Medulla oblongata (tissue), 1 donor: ENCODE results near the gene SLC2A8.

Source experiments
- DNase-seq: peaks from one replicate; pipeline ENCODE4 v3.0.0-alpha.2; 2015; ENCODE audit errors: extremely low spot score

SLC2A8 gene

DNA sequence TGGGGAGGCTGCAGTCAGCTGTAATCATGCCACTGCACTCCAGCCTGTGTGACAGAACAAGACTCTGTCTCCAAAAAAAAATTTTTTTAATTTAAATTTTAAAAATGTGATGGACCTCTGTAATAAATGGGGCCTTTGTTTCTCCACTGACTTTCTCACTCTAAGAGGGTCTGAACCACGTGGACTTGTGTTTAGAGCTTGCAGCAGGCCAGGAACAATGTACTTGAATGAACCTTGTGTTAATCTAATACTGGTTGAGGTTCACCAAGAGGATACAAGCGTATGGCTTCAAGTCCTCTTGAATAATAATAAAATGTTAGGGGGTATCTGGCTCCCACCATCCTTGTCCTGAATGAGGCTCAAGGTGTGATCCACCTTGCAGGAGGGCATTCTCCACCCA is 14.4 kb upstream of the SLC2A8 start:
- DNase-seq, result no peak

DNA sequence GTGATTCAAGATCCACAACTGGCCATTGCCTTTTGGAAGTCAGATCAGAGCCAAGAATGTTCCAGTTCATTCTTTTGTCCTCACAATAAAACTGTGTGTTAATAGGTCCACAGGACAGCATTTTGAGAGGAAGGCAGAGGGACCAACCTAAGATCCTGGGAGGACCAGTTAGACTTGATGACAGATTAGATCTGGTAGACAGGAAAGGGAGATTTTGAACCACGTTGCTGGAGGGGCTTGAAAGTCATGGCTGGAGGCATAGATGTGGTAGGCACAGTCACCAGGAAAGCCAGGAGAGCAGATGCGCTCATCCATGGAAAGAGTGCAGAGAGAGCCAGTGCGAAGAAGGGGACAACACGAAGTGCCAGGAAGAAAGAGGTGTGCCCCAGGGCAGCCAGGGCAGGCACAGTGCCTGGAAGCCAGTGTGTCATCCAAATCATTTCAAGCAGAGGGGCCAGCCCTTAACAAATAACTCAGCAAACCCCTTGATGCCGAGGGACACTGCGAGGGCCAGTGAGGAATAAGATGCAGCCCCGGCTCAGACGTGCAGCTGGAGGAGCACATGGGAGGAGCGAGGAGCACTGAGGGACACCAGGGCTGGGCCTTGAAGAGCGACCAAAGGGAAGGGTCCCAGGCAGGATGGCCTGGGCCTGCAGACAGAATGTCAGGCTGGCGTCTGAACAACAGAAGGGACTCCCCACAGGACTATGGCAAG is 12.8 kb upstream of the SLC2A8 start:
- no peak for DNase-seq

- DNase-seq, result no peak
These were observed 12.1 kb upstream of the SLC2A8 start for GRCh38 chr9:127384901-127385300.

GRCh38 chr9:127386249-127386648 is 10.7 kb upstream of the SLC2A8 start:
- no peak for DNase-seq

DNA sequence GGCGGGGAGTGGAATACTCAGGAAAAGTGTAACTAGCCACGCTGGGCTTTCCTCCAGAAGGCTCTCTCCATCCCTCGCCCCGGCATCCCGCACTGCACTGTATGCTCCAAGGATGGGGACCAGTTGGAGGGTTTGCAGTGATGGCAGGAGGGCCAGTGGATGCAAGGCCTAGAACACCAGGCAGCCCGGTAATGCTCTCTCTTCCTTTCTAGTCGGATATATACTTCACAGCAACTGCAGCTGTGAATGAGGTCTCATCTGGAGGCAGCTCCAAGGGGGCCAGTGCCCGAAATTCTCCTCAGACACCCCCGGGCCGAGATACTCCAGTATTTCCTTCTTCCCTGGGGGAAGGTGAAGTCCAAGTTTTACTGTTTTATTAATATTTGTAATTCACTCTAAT is 10.0 kb upstream of the SLC2A8 start:
- DNase-seq, result no peak

GRCh38 chr9:127388037-127388855 is 8.7 kb upstream of the SLC2A8 start:
- DNase-seq, result peak; percentile 37

DNA sequence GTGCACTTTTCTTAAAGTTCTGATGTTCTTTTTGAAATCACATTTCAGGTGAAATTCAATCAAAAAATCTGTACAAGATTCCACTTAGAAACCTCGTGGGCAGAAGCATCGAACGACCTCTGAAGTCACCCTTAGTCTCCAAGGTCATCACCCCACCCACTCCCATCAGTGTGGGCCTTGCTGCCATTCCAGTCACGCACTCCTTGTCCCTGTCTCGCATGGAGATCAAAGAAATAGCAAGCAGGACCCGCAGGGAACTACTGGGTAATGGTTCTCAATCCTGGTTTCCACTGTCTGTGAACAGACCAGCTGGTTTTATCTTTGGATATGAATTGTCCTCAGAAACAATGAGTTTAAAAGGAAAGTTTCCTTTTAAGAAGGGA is 8.1 kb upstream of the SLC2A8 start:
- DNase-seq, result no peak

DNA sequence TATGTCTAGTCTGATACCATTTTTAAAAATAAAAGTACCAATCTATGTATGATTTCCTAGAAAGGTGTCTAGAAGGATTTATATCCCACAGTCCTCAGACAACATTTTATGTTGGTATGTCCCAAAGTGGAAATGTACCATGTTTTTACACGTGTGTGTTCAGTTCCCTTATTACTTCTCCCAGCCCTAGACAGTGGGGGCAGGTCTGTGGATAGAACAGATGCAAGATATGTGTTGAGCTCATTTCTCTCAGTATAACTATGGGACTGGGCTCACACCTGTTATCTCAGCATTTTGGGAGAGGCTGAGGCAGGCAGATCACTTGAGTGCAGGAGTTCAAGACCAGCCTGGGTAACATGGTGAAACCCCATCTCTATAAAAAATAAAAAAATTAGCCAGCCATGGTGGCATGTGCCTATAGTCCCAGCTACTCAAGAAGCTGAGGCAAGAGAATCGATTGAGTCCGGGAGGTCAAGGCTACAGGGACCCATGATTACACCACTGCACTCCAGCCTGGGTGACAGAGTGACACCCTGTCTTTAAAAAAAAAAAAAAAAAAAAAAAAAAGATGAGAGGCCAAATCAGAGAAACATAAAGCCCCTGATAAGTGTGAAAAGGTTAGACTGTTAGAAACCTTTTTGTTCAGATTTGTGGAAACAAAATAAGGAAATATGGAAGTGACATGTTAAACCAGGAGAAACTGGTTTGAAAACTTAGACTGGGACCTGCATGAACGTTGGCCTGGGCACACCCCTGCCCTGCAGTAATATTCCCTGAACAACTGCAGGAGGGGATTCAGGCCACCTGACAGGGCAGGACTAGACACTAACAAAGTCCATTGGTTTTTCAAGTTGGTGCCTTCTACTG is 7.4 kb upstream of the SLC2A8 start:
- DNase-seq, result no peak

DNA sequence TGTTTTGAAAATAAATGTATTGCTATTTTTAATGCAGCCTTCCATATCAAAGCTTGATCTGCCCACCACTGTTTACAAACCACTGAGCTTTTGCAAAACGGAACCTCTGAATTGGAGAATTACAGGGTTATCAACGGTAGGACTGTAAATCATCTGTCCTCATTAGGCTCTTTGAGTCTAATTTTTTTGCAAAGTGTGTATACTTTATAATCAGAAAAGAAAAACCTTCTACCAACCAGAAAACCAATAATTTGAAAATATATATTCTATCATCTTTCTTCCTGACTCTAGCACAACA is 6.8 kb upstream of the SLC2A8 start:
- no peak for DNase-seq

- DNase-seq, result no peak
These were observed 6.4 kb upstream of the SLC2A8 start for GRCh38 chr9:127390563-127390962.

DNA sequence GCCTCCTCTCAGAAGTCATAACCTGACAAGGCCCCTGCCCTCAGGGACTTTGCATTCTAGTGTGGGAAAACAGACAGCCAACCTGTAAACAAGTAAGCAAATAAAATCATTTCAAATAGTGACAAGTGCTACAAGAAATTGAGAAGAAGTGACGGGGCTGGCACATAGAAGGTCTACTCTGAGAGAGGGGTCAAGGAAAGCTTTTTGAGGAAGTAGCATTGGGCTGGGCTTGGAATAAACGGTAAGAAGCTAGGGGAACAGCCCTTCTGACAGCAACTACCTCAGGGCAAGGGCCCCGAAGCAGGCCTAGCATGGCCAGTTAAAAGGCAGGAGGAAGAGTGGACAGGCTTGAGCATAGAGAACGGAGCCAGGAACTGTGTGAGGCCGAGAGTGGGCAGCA is 4.8 kb upstream of the SLC2A8 start:
- no peak for DNase-seq

- no peak for DNase-seq
These were observed 4.0 kb upstream of the SLC2A8 start for GRCh38 chr9:127392976-127393375.

DNA sequence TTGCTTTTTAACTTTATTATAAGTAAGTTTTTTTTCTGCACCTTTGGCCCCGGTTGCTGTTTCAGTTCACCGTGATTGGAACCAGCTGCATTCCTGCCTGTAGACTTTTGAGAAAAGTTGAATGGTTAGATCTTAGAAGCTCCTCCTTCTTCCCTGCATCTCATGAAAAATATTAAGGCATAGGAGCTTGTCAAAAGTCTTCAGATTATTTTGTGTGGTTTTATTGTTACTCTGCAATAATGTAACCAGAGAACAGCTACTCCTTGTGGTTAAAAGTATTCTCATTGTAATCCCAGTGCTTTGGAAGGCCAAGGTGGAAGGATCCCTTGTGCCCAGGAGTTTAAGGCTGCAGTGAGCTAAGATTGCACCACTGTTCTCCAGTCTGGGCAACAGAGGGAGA is 3.3 kb upstream of the SLC2A8 start:
- no peak for DNase-seq

- DNase-seq, result no peak
These were observed 1.3 kb upstream of the SLC2A8 start for GRCh38 chr9:127395497-127396252.

DNA sequence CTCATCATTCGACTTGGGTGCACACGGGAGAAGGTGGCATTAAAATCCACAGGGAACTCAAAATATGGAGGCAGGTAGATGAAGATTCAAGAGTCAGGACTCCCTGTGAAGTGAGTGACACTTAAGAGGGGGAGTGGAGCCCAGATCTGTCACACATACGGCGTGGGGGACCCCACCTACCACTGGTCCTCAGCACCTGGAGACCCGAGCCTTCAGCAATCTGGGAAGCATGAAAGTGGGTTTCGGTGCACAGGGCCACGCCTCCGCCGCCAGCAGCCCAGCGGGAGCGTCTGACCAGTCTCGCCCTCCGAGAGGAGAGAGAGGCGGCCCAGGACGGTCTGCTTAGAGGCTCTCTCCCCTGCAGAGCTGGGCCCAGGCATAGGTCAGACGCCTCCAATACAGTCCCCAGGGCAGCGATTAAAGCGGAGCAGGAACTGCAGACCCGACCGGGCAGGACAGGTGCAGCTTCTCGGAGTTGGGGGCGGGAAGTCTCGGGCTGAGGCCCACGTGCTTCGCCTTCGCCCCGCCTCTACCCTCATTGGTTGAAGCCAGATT is 639 bp upstream of the SLC2A8 start:
- DNase-seq, result no peak

DNA sequence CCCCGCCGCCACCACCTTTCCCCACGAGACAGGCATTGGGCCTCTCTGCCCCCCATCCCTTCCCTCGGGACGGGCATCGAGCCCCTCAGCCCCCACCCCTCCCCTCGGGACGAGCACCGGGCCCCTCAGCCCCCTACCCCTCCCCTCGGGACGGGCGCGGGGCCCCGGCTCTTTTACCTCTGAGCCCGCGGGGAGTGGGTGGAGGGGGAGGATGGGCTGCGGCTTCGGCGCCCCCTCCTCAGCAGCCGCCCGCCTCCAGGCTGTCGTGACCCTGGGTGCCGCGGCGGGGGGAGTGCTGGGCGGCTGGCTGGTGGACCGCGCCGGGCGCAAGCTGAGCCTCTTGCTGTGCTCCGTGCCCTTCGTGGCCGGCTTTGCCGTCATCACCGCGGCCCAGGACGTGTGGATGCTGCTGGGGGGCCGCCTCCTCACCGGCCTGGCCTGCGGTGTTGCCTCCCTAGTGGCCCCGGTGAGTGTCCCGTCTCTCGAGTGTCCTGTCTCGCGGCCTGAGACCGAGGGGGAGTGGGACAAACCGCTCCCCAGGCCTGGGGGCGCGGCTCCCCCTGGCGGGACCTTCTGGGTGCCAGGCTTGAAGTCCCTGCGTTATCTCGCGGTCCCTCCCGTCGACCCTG is 791 bp downstream of the SLC2A8 start:
- peak; percentile 61 for DNase-seq

DNA sequence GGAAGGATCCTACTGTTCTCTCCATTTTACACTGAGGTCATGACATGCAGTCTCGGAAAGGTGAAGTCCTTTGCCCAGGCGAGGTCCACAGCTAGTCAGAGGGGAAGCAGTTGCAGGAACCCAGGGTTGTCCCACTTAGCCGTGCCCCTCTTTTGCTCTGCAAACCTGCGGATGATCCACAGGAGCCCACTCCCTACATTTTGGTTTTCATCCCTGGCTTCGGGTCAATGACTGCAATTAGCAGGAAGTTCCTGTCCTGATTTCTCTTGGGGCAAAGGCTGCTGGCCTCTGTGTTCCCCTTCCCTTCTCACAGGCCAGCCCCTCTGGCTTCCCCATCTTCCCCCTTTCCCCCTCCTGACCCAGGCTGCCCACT is 1.3 kb downstream of the SLC2A8 start:
- DNase-seq, result no peak

GRCh38 chr9:127398715-127399400 is 1.9 kb downstream of the SLC2A8 start:
- no peak for DNase-seq

DNA sequence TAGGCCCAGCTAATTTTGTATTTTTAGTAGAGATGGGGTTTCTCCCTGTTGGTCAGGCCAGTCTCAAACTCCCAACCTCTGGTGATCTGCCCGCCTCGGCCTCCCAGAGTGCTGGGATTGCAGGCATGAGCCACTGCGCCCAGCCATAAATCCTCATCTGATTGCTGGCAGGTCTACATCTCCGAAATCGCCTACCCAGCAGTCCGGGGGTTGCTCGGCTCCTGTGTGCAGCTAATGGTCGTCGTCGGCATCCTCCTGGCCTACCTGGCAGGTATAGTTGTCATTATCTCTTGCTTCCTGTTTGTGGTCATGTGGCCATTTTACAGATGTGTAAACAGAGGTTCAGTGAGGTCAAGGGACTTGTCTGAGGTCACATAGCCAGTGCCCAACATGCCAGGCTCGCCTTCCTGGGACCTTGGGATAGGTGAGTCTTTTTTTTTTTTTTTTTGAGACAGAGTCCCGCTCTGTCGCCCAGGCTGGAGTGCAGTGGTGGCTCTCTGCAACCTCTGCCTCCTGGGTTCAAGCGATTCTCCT is 2.8 kb downstream of the SLC2A8 start:
- DNase-seq, result no peak

- DNase-seq, result no peak
These were observed 5.6 kb downstream of the SLC2A8 start for GRCh38 chr9:127402401-127403090.
